GM18520 (cell line): ENCODE measurements around the gene DCUN1D2.
A peak's percentile ranks its signal among the peaks of the same experiment; 100 is the strongest.
"Not testable (repeated sequence)": the region's sequence is repeated elsewhere in the genome, so short reads cannot be mapped to it uniquely, and the experiment has no call there.

Source experiments
- ATAC-seq: cut with Tn5 transposase; IDR thresholded peaks from one replicate; pipeline ENCODE4 v1.9.1; 2021; ENCODE audit not compliant: unreplicated experiment

The DCUN1D2 gene

DNA sequence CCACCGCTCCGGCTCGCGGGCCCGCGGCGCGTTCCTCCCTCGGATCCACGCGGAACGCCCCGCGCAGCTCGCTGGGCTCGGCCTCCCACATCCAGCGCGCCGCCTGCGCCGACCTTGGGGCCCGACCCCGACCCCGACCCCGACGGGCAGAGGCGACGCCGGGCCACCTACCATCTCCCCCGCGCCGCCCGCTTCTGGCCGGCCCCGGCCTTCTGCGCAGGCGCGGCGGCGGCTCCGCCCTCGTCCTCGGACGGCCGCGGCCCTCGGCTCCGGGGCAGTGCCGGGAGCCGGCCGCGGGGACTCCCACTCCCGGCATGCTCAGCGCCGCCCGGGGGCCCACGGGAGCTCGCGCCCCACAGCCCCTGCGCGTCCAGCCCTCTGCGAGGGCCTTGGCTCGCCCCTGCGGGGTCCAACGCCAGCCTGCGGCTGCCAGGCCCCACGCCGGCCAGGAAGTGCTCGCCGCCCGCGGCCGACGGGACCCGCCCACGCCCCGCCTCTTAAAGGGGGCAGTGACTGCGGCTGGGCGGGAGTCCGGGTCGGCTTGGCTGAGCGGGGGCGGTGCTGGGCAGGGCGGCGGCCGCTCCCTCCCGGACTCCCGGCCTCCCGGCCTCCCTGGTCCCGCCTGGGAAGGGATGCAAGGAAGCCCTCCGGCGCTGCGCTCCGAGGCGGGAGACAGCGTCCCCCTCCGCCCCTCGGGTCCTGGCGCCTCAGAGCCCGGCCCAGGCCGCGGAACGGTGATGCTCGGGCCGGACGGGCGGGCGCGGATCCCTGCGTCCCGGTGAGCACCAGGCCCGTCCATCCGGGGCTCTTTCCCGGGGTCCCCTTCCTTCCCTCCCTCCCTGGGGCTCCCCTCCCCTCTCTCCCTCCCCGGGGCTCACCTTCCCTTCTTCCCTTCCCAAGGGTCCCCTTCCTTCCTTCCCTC lies at the start of gene DCUN1D2:
Gene DCUN1D2, minus strand, starts transcription at position 216 of the 922 bp plus-strand sequence. Its CDS starts 42 bp downstream, at position 174.
- peak; percentile 84 for ATAC-seq

DNA sequence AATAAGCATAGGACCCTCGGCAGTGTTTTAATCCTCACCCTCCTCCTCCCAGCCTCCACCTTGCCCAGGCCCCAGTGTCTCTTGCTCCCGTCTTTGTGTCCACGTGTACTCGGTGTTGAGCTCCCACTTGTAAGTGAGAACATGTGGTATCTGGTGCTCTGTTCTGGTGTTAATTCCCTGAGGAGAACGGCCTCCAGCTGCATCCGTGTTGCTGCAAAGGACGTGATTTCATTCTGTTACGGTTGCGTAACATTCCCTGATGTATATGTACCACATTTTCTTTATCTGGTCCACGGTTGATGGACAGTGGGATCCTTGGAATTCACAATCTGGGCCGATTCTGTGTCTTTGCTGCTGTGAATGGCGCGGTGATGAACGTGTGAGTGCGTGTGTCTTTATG lies 49.3 kb upstream of the DCUN1D2 start:
- ATAC-seq, result no peak

GRCh38 chr13:113539176-113539575 lies 48.7 kb upstream of the DCUN1D2 start:
- ATAC-seq, result no peak

- ATAC-seq, result no peak
Observed at GRCh38 chr13:113538689-113539058, 48.2 kb upstream of the DCUN1D2 start.

- no peak for ATAC-seq
Observed at GRCh38 chr13:113537909-113538688, 47.6 kb upstream of the DCUN1D2 start.

GRCh38 chr13:113537205-113537604 lies 46.7 kb upstream of the DCUN1D2 start:
- no peak for ATAC-seq

GRCh38 chr13:113536461-113537110 lies 46.1 kb upstream of the DCUN1D2 start:
- no peak for ATAC-seq

DNA sequence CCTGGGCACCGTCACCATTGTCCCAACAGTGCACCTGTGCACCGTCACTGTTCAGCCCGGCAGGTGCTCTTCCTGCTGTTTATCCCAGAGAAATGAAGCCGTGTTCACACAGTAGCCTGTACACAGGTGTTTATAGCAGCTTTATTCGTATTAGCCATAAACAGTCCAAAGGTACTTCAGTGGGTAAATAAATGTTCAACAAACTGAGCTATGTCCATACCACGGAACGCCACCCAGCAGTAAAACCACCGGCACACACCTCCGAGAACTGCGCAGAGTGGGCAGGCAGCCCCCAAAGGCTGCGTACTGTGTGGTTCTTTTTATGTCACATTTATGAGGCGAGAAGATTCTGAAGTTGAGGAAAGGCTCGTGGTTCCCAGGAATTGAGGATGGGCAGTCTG lies 44.9 kb upstream of the DCUN1D2 start:
- ATAC-seq, result no peak

DNA sequence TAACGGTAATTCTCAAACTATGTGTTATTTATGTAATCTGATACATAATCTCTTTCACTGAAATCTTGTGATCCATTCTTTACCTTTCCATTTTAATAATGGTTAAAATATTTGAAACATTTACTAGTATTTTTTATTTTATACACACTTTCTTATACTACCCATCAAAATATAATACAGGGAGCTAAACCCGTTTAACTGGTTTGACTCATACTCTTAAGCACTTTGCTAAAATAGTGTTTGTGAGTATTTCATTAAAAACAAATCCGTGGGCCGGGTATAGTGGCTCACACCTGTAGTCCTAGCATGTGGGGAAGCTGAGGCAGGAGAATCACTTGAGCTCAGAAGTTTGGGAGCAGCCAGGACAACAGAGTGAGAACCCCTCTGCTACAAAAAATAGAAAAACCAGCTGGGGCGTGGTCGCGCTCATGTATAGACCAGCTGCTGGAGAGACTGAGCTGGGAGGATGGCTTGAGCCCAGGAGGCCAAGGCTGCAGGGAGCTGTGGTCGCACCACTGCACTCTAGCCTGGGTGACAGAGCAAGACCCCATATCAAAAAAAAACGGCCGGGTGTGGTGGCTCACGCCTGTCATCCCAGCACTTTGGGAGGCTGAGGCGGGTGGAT lies 43.8 kb upstream of the DCUN1D2 start:
- no peak for ATAC-seq

GRCh38 chr13:113533161-113533840 lies 42.8 kb upstream of the DCUN1D2 start:
- ATAC-seq, result no peak

DNA sequence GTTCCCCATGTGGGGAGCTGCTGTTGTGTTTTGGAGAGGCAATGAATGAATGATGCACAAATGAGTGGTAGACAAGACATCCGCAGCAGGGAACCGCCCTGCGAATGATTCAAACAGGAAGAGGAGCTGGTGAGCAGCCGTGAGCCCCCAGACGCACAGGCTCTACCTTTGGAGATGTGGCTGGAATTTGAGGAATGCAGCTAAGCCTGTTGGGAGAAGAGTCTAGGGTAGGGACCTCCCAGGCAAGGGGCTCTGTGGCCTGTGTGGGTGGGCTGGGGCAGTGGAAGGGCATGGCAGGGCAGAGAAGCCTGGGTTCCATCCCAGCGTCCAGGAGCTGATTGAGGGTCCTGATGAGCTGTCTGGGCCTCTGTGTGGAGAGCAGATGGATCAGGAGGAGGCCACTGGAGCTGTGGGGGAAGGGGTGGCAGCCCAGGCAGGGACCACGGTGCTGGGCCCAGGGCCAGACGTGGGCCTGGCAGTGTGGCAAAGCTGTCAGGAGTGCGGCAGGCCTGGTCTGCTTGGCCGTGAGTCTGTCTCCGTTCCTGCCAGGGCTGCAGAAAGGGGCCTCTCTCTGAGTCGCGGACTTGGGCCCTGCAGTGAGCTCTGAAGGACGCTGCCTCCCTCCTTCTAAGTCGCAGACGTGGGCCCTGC lies 41.8 kb upstream of the DCUN1D2 start:
- ATAC-seq, result no peak

GRCh38 chr13:113531041-113531873 lies 40.7 kb upstream of the DCUN1D2 start:
- no peak for ATAC-seq

GRCh38 chr13:113528813-113529180 lies 38.3 kb upstream of the DCUN1D2 start:
- ATAC-seq, result no peak

- ATAC-seq, result no peak
Observed at GRCh38 chr13:113528101-113528812, 37.7 kb upstream of the DCUN1D2 start.

DNA sequence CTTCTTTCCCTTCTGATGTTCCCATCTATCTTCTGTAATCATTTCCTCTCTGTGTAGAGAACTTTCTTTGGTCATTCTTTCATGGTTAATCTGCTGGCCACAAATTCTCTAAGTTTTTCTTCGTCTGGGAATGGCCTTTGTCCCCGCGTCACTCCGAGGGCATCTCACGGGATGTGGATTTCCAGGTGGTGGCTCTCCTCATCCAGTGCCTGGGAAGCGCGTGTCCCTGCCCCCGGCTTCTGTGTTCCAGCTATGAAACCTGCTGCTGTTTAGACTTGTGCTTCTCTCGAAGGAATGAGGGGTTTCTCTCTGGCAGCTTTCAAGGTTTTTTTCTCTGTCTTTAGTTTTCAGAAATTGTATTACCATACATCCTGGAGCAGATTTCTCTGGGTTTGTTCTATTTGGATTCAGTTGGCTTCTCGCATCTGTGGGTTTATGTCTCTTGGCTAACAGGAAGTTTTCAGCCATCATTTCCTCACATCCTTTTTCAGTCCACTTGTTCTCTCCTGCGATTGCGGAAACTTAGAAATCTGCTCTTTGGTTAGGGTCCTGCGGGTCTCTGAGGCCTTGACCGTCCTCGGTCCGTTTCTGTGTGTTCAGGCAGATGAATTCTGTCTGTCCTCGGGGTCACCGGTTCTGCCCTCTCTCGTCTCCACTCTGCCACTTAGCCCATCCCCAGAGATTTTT lies 36.9 kb upstream of the DCUN1D2 start:
- no peak for ATAC-seq

DNA sequence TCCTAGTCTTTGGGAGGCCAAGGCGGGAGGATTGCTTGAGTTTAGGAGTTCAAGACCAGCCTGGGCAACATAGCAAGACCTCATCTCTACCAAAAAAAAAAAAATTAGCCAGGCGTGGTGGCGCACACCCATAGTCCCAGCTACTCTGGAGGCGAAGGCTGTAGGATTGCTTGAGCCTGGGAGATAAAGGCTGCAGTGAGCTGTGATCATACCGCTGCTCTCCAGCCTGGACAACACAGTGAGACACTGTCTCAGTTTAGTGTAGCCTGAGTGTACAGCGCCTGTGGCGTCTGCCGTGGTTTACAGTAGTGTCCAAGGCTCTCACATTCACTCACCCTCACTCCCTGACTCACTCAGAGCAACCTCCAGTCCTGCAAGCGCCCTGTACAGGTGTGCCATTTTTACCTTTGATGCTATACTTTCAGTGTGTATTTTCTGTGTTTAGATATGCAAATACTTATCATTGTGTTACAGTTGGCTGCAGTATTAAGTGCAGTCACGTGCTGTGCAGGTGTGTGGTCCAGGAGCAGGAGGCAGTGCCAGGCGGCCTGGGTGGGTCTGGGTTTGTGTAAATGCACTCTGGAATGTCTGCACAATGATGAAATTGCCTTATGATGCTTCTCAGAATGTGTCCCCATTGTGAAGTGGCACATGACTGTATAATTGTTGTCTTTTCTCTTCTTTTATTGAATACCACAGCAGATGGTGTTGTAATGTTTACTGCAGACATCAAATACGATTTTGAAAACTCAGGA lies 36.1 kb upstream of the DCUN1D2 start:
- no peak for ATAC-seq

GRCh38 chr13:113522438-113522837 lies 31.9 kb upstream of the DCUN1D2 start:
- ATAC-seq, result not testable (repeated sequence)
